SU-DHL-6 (cell line): ENCODE results near the gene GSK3B.

Source experiments
- CTCF ChIP-seq: fragments of 200-600 bp; sonication (generic); IDR thresholded peaks from one replicate; pipeline ENCODE4 v1.5.1; 2017; ENCODE audit warnings: antibody characterized with exemption, mild to moderate bottlenecking, low read length, moderate library complexity; ENCODE audit not compliant: insufficient read depth, poor library complexity, severe bottlenecking
- EZH2phosphoT487 ChIP-seq: fragments of 200-600 bp; sonication (generic), shearing (Covaris generic); conservative IDR thresholded peaks from 2 replicates; pipeline ENCODE4 v1.6.1; 2018; ENCODE audit warnings: mild to moderate bottlenecking, antibody characterized with exemption, low read length, moderate library complexity, mixed read lengths

DNA sequence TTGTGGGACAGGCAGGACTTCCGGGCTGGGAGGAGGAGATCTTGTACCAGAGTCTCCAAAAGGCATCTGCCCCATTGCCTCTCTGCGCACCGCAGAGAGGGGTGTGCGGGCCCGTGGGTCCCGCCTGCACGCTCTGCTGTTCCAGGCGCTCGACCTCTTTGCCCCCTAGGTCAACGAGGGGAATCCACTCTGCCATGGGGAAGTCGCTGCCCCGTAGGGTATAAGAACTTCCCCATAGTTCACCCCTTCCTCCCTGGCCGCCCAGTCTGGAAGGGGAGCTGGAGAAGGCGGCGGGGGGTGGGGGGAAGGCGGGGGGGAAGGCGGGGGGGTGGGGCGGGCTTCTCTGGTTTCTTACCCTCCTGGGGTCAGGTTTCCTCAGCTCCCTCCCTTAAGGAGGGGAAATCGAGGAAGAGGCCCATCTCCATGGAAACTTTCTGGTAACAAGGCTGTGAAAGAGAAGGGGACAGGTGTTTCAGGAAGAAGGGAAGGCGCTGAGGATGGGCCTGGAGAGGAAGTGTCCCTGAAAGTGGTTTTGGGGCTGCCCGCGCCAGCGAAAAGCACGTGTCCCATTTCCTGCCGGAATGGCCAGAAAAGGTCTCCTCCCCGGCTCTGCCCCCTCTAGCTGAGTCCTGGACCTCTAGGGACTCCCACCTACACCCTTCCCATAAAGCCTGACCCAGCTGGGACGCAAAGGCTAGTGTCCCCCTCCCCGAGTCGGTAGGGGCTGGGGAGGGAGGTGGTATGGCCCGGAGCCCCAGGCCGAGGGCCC lies 284.8 kb downstream of the GSK3B start:
- no peak for TF ChIP-seq CTCF
- no peak for TF ChIP-seq EZH2phosphoT487
